ENCODE measurements around the gene NPAS1. TPM values are rescaled to one million over a fixed set of nuclear protein-coding genes. Genes with fewer than 3 reads are reported as not detected.
"Not testable (repeated sequence)": the region's sequence is repeated elsewhere in the genome, so short reads cannot be mapped to it uniquely, and the experiment has no call there.

The NPAS1 gene
- total RNA-seq, 1 donor from 2014 or later, result not detected

- Histone ChIP-seq H3K9me3 (replicated peaks) (no peaks in the 10 kb centered on the region), H3K27me3 (ENCODE audit: low read depth) (no peaks in the 10 kb centered on the region), H3K4me3 (no peak overlapping the region), H3K36me3 (no peaks in the 10 kb centered on the region), H3K27ac (replicated peaks) (no peak overlapping the region), H3K4me1 (peaks cover 15% of the 10 kb centered on the region)
- TF ChIP-seq CTCF (IDR thresholded peaks at IDR 0.05; ENCODE audit: borderline replicate concordance), result no peak
- intact Hi-C loops (cut with micrococcal nuclease), result no loop called here
- DNase-seq, result no peak
Observed at GRCh38 chr19:47044946-47045866, 25.6 kb downstream of the NPAS1 start.

GRCh38 chr19:47045867-47046470 is 26.3 kb downstream of the NPAS1 start:
- Histone ChIP-seq H3K4me1 (peaks cover 15% of the 10 kb centered on the region), H3K4me3 (no peak overlapping the region), H3K36me3 (no peaks in the 10 kb centered on the region), H3K9me3 (replicated peaks) (no peaks in the 10 kb centered on the region), H3K27me3 (ENCODE audit: low read depth) (no peaks in the 10 kb centered on the region), H3K27ac (replicated peaks) (no peak overlapping the region)
- no peak for DNase-seq
- intact Hi-C loops (cut with micrococcal nuclease), result no loop called here
- no peak for TF ChIP-seq CTCF (IDR thresholded peaks at IDR 0.05; ENCODE audit: borderline replicate concordance)

GRCh38 chr19:47047272-47047762 is 27.7 kb downstream of the NPAS1 start:
- peak overlapping the region; percentile 89 for H3K27ac ChIP-seq (replicated peaks)
- no peak for TF ChIP-seq CTCF (IDR thresholded peaks at IDR 0.05; ENCODE audit: borderline replicate concordance)
- DNase-seq, result no peak
- H3K9me3 ChIP-seq (replicated peaks), result no peaks in the 10 kb centered on the region
- intact Hi-C loops (cut with micrococcal nuclease), result no loop called here
- H3K27me3 ChIP-seq (ENCODE audit: low read depth), result no peaks in the 10 kb centered on the region
- peaks cover 15% of the 10 kb centered on the region for H3K4me1 ChIP-seq
- H3K36me3 ChIP-seq, result no peaks in the 10 kb centered on the region
- H3K4me3 ChIP-seq, result peak overlapping the region; percentile 95

- no peak for TF ChIP-seq CTCF (IDR thresholded peaks at IDR 0.05; ENCODE audit: borderline replicate concordance)
- intact Hi-C loops (cut with micrococcal nuclease), result no loop called here
- H3K9me3 ChIP-seq (replicated peaks), result no peaks in the 10 kb centered on the region
- H3K27ac ChIP-seq (replicated peaks), result peak overlapping the region; percentile 89
- peak overlapping the region; percentile 95 for H3K4me3 ChIP-seq
- DNase-seq, result peak; percentile 82
- peaks cover 15% of the 10 kb centered on the region for H3K4me1 ChIP-seq
- H3K27me3 ChIP-seq (ENCODE audit: low read depth), result no peaks in the 10 kb centered on the region
- no peaks in the 10 kb centered on the region for H3K36me3 ChIP-seq
Observed at GRCh38 chr19:47047763-47048405, 28.2 kb downstream of the NPAS1 start.

GRCh38 chr19:47049307-47049700 is 29.7 kb downstream of the NPAS1 start:
- intact Hi-C loops (cut with micrococcal nuclease), result no loop called here

GRCh38 chr19:47050562-47050961 is 30.9 kb downstream of the NPAS1 start:
- intact Hi-C loops (cut with micrococcal nuclease); H3K4me3 ChIP-seq; H3K36me3 ChIP-seq; H3K27me3 ChIP-seq (ENCODE audit: low read depth); H3K9me3 ChIP-seq (replicated peaks); DNase-seq; H3K27ac ChIP-seq (replicated peaks): not testable (repeated sequence)
- peaks cover 15% of the 10 kb centered on the region for H3K4me1 ChIP-seq

More at GRCh38 chr19:47049307-47049700, 29.7 kb downstream of the NPAS1 start:
- Histone ChIP-seq H3K4me3 (peak overlapping the region; percentile 95), H3K36me3 (no peaks in the 10 kb centered on the region), H3K4me1 (peaks cover 15% of the 10 kb centered on the region), H3K27me3 (ENCODE audit: low read depth) (no peaks in the 10 kb centered on the region), H3K9me3 (replicated peaks) (no peaks in the 10 kb centered on the region), H3K27ac (replicated peaks) (no peak overlapping the region)
- no peak for DNase-seq
- TF ChIP-seq CTCF (IDR thresholded peaks at IDR 0.05; ENCODE audit: borderline replicate concordance), result no peak

Data from left ventricle myocardium inferior (tissue), 1 donor.